HL-60/S4 treated with retinoic acid at 250 ng/mL for 4 days and 3 days (cell line): ENCODE data around the gene URB1.
"Not testable (repeated sequence)": the region's sequence is repeated elsewhere in the genome, so short reads cannot be mapped to it uniquely, and the experiment has no call there.

Experiments used
- in situ Hi-C: fragments of 300-500 bp; cut with MboI; formaldehyde crosslinking; loops from 2 replicates; pipeline ENCODE4 v1.7.0; 2022; ENCODE audit warnings: low sequenced_read_pairs

URB1 gene

GRCh38 chr21:32322676-32323075 is 70.1 kb downstream of the URB1 start:
- in situ Hi-C loops, result no loop called here

DNA sequence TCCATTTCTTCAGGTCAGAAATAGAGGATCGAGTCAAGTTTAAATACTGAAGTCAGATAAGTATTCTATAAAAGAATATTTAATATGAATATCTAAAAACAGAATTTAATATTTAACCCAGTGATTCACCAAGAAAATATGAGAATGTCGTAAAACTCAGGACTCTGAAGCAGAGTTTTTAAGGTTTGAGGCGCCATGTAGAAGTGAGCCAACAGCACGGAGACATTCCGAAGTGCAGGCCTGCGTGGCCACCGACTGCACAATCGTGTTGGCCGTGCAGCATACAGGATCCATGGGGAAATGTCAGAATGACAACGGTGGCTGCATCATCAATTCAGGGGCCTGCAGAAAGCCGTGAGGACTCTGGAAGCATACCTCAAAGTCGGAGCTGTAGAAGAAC is 70.7 kb downstream of the URB1 start:
- in situ Hi-C loops, result no loop called here

- in situ Hi-C loops, result no loop called here
Observed at GRCh38 chr21:32321480-32321879, 71.3 kb downstream of the URB1 start.

DNA sequence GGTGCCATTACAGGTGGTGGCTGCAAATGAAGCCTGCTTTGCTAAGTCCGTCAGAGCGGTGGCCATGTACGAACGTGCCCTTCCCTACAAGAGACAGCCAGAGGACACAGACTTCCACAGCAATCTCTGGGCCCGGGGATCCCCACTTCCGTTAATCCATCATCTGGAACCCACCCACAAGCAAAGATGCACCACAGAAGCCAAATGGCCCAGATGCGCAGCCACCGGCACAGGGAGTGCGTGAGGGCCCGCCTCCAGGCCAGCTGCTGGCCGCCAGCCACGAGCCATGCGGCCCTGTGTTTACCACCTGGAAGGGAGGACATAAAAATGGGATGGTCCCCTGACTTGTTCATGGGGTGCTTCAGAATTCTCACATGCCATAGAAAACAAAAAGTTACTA is 72.1 kb downstream of the URB1 start:
- in situ Hi-C loops, result no loop called here

- in situ Hi-C loops, result no loop called here
Observed at GRCh38 chr21:32320059-32320458, 72.8 kb downstream of the URB1 start.

- in situ Hi-C loops, result no loop called here
Observed at GRCh38 chr21:32319012-32319411, 73.8 kb downstream of the URB1 start.

DNA sequence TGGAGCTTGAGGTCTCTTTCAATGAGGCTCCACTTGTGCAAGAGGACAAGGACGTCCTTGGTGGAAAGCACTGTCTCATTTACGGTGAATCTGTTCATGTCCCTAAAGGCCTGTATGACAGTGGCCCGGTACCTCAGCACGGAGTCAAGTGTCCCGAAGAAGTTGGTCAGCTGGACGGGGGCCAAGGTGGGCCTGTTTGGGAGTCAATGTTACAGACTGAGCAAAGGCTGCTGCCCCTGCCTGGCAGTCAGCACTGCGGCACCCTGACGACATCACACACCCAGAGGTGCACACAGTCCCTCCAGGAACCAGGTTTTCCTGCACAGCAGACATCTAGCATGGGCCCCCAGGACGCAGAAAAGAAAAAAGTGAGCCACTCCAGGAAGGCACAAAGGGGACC is 75.1 kb downstream of the URB1 start:
- in situ Hi-C loops, result no loop called here

DNA sequence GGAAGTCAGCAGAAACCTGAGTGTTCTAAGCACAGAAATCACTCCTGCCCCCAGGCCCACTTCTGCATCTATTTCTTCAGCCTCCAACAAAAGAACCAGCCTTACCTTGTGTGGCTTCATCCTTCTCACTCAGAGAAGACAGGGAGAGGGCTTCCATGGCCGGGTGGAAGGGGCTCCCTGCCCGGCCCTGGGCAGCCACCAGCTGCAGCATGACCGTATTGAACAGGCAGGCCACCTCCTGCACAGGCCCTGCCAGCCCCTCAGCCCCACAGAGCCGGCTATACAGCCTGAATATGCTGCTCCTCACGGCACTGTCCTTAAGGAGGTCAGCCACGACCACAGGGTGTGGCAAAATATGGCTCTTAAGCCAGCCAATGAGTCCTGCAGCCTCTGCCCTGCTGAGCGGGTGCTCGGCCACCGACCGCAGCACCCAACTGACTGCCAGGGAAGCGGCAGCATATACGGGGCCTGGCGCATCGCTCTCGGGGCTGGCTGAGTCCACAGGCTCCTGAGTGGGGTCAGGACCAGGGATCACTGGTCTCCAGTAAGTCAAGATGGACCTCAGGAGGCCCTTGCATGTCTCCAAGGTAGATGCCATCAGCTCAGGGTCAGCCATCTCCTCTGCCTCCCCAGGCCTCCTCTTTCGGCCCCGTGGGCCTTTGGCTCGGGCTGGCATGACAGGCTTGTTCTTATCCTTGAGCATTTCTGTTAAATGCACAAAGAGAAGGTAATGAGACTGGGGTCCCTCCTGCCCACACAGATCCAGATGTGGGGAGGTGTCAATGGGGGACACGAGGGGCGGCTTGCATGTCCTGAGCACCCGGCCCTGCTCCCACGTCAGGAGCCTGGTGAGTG is 76.2 kb downstream of the URB1 start:
- in situ Hi-C loops, result no loop called here

GRCh38 chr21:32315511-32316281 is 77.1 kb downstream of the URB1 start:
- in situ Hi-C loops, result no loop called here

- in situ Hi-C loops, result no loop called here
Observed at GRCh38 chr21:32314806-32315205, 78.0 kb downstream of the URB1 start.

DNA sequence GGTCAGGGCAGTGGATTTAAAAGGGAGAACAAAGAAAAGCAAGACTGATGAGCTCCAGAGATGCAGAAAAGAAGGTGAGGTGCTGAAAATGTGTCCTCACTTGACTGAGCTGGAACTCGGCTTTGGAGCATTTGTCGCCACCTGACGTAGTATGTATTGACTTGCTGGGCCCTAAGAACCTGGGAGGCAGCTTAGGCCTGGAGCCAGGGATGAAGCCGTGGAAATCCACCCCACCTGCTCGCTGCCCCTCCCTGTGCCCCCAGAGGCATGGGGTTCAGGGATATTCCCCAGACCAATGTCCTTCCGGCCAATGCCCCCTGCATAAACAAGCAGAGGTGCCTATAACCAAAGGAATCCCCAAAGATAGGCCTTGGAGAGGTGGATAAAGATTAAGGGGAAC is 79.8 kb downstream of the URB1 start:
- in situ Hi-C loops, result no loop called here

- in situ Hi-C loops, result no loop called here
Observed at GRCh38 chr21:32312326-32312725, 80.5 kb downstream of the URB1 start.

DNA sequence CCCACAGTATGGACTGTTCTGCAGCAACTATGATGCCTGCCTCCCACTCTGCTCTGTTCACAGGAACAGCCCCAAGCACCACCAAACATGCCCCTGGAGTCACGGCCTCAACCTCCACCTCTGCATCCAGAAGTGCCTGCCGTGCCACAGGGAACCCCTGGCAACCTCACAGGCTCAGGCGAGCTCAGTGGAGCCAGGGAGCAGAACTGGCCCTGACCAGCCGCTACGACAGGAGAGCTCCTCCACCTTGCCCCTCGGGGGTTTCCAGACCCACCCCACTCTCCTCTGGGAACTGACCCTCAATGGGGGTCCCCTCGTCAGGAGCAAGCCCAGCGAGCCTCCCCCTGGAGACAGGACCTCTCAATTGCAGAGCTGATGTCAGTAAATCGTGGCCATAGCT is 81.2 kb downstream of the URB1 start:
- in situ Hi-C loops, result no loop called here

- in situ Hi-C loops, result not testable (repeated sequence)
Observed at GRCh38 chr21:32310976-32311375, 81.8 kb downstream of the URB1 start.

GRCh38 chr21:32309906-32310460 is 82.8 kb downstream of the URB1 start:
- in situ Hi-C loops, result no loop called here

GRCh38 chr21:32308696-32309095 is 84.1 kb downstream of the URB1 start:
- in situ Hi-C loops, result no loop called here

GRCh38 chr21:32307706-32308105 is 85.1 kb downstream of the URB1 start:
- in situ Hi-C loops, result no loop called here

- in situ Hi-C loops, result no loop called here
Observed at GRCh38 chr21:32306021-32306780, 86.6 kb downstream of the URB1 start.

DNA sequence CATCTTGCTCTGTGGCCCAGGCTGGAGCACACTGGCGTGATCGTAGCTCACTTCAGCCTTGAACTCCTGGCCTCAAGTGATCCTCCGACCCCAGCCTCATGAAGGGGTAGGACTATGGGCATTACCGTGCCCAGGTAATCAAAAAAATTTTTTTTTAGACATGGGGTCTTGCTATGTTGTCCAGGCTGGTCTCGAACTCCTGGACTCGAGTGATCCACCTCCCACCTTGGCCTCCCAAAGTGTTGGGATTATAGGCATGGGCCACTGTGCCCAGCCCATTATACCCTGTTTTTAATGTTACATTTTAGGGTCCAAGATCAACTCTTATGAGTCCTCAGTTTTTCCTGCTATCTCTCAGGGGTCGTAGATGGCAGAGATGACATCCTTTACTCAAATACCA is 87.8 kb downstream of the URB1 start:
- in situ Hi-C loops, result no loop called here

- in situ Hi-C loops, result no loop called here
Observed at GRCh38 chr21:32303385-32303784, 89.4 kb downstream of the URB1 start.

GRCh38 chr21:32302560-32302959 is 90.3 kb downstream of the URB1 start:
- in situ Hi-C loops, result no loop called here
